ENCODE measurements around the gene RNU6-1.

The RNU6-1 gene

DNA sequence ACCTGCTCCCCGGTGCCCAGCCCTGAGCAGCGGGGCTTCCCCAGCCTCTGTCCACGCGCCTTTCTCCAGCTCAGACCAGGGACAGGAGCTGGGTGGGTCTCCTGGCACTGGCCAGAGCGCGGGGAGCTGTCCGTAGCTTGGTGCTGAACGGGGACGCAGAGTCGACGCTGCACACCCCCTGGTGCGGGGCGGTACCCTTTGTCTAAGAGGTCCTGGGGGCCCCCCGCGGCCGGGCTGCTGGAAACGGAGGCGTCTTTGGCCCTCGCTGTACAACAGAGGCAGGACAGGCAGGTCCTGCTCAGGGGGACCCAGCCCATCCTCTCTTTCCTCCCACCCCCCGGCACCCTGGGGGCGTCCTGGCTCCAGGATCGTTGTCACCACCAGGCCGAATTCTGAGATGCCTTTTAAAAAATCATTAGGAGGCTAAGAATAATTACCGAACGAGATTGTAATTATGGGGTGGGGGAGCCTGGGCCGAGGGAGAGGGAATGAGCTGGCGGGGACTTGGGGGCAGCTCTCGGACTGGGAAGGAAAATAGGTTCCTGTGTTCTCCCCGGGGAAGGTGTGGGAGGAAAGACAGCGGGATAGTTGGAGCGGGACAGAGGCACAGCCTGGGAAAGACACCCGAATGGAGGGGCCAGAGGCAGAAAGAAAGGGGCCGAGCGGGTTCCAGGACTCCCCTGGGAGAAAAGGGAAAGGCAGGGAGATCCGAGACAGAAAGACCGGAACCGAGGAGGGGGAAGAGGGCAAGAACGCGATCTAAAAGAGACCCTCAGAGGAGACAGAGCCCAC is 18.7 kb downstream of the RNU6-1 start:
- DNase-seq (ENCODE audit: low read depth) = no peak

DNA sequence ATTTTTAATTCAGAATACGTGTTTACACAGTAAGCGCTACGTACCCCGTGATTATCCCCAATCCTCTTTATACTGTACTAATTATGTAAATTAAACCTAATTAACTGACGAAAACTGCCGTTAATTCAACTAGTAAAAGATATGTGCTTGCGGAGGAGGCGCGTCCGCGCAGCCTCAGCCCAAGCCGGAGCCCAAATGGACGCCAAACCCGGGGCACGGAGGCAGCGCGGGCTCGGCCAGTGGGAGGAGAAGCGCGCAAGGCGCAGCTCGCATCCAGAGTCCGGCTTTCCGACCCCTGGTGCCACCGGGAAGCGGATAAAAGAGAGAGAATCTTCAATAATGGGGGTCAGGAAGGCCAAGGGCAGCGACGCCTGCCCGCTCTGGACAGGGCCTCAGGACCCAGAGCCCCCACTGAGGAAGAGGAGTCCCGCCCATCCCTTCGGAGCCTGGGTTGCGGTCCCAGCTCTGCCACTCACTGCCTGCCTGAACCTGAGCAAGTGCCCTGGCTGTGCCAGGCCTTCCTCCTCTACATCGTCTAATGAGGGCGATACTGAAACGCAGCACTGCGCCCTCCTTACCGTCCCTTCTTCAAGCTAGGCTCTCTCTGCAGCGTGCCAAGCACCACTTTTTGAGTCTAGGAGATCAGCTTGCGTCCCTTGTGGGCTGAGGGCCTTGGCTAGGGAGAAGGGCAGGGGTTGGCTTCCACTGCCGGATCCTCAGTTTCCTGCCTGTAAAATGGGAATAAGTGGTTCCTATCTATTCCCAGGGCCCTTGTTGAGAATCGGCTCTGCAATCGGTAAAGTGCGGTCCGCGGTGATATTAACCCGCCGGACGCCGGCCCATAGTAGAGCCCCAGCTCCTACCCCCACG is 19.5 kb downstream of the RNU6-1 start:
- DNase-seq (ENCODE audit: low read depth) = no peak

DNA sequence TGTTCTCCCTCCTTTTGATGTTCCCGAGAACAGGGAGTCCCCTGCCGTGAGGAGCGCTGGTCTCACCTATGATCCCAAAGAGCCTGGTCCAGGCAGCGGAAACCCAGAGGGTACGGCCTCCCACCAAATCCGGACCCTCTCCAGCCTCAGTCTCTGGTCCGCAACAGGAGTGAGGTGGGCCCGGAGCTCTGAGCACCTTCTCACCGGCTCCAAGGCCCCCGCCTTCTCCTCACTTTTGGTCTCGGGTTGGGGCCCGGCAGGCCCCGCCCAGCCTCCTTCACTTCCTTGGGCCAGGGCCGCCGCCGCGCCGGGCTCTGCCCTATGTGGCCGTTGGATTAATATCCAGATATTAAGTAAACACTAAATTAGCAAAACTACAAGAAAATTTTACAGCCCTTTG is 20.2 kb downstream of the RNU6-1 start:
- no peak for DNase-seq (ENCODE audit: low read depth)

DNA sequence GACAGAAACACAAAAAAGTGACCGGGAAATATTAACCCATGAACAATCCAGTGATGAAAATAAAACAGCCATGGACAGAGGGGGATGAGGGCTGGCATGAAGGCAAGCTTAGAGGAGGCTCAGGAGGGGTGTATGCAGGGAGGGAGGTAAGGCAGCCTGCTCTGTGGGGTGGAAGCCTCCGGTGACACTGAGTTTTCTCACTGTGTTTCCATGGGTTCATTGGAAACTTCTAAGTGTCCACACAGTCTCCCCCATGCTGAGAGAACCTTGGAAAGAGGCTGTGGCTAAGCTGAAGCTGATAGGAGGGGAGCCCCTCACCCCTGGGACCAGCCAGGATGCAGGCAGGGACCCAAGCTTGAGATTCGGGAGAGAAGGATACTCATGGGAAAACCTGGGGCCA is 21.4 kb downstream of the RNU6-1 start:
- no peak for DNase-seq (ENCODE audit: low read depth)

DNA sequence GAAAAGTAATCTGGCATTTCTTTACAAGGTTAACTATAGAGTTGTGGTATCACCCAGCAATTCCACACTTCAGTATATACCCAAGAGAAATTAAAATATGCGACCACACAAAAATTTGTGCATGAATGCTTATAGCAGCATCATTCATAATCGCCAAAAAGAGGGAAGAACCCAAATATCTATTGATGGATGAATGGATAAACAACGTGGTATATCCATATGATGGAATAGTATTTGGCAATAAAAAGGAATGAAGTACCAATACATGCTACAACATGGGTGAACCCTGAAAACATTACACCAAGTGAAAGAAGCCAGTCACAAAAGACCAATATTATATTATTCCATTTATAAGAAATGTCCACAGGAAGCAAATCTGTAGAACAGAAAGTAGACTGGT is 23.2 kb downstream of the RNU6-1 start:
- DNase-seq (ENCODE audit: low read depth) = no peak

DNA sequence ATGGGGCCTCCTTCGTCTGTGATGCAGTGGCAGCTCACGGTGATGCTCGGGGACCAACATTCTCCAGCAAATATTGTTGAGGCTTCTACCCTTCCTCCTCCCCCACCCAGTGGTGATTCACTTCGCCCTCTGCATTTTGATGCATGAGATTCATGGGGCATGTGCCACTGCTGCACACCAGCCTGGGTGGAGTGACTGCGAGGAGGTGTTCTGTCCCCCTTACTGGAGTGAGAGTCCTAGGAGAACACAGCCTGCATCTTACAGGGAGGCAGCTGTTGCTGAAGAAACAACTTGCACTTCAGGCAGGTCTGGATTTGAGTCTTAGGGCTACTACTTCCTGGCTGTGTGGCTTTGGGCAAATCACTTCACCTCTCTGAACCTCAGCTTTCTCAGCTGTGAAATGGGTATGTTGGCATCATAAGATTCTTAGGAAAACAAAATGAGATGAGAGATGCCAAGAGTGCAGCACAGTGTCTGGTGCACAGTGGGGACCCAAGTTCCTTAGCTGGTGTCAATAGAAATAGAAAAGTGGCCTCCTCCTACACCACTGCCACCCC is 24.7 kb downstream of the RNU6-1 start:
- DNase-seq (ENCODE audit: low read depth) = no peak

DNA sequence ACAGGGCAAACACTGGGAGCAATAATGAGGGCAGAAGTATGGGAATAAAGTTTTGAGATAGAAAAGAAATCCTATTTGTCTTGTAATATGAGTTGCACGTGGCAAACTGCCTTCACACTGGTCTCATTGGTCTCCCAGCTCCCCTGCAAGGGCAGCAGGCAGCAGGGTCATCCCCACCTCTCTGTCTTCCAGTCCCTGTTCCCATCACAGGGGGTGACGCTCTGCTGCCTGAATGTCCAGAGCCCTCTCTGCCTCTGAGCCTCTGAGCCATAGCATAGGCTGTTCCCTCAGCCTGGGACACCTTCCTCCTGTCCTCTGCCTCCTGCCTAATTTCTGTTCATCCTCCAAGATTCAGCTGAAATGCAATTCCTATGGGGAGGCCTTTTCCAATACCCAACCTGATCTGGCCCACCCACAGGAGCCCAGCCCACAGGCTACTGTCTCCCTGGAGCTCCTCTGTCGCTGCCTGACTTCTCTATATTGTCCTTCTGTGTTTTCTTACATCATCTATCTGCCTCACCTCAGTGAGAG is 26.7 kb downstream of the RNU6-1 start:
- no peak for DNase-seq (ENCODE audit: low read depth)

DNA sequence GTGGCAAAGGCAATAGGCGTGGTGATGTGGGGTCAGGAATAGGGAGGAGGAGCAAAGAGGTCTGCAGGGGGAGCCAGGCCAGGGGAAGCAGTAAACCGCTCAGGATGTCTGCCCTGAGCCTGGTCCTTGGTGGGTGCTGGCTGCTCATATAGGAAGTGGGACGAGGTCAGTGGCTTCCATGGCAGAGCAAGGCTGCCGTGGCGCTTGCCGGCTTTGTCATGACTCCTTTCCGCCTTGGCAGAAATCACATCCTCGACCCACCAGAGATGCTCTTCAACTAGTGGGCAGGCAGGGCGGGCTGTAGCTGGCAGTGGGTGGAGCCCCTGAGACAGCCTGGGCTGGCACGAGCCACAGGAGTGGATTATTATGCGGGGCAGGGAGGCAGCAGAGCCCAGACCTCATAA is 27.6 kb downstream of the RNU6-1 start:
- DNase-seq (ENCODE audit: low read depth) = no peak

DNA sequence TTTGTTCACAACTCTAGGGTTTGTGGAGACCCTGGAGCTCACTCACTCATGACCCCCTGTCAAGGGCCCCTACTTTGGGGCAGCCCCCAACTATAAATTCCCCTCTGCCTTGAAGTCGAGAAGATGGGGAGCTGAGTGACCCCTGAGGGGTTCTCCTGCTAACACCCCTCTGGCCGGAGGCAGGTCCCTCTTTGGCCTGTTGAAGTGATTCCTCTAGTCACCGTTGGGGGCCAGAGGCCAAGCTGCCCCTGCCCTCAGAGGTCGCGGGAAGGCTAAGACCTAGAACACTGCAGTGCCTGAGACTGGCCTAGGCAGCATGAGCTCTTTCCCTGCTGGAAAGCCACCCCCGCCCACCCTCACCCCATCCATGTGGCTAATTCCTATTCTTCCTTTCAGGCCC is 30.0 kb downstream of the RNU6-1 start:
- DNase-seq (ENCODE audit: low read depth) = no peak

DNA sequence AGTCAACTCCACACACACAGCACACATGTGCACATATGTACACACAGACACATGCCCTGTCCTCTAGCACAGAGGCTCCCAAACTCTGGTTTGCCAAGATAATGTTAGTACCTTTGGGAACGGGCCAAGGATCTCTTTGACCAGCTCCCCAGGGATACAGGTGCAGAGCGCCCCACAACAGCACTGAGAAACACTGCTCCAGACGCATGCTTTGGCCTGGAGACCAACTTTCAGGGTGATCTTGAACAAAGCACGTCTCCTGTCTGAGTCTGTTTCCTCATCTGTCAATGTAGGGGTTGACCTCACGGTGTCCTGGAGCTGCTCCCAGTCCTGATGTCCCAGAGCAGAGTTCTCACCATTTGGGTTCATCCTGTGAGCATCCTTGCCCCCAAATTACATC is 30.4 kb downstream of the RNU6-1 start:
- no peak for DNase-seq (ENCODE audit: low read depth)

DNA sequence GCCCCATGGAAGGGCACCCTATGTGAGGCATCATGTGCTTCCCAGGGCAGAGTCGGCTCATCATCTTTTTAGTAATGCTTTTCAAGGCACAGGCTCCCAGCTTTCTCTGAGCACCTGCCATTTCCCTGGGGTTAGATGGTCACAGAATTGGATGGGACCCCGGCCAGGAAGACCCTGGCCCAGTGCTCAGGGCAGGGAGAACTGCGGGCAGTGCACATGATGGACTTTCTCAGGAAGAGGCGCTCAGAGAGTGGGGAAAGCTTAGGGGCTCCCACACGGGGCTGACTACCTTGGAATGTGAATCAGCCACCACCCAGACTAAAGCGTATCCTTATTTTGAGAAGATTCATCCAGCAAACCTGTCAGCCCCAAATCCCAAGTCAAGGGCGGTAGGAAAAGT is 31.0 kb downstream of the RNU6-1 start:
- DNase-seq (ENCODE audit: low read depth) = no peak

DNA sequence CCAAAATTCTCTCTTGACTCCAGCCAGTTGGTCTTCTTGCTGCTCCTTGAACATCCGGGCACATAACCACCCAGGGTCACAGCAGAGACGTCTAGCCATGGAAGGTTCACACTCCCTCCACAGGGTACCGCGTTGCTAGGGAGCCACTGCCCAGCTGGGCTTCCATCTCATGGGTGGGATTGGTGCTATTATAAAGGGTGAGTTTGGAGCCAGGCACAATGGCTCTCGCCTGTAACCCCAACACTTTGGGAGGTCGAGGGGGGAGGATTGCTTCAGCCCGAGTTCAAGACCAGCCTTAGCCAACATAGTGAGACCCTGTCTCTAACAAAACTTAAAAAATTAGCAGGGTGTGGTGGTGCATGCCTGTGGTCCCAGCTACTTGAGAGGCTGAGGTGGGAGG is 32.0 kb downstream of the RNU6-1 start:
- DNase-seq (ENCODE audit: low read depth) = no peak

DNA sequence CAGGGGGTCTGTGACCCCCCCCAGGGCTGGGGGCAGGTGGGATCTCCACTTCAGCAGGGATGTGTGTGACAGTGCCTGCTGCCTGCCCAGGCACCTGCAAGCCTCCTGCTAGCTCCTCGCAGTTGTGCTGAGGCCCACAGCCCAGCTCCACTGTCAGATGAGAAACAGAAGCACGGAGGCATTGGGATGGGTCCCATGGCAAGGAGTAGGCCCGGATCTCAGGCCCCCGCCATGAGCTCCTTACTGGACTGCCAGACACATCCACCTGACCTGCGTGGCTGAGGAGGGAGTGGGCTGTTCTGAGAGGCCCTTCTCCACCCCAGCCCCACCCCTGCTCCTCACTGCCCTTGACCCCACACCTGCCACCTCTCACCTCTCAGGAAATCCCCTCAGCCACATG is 32.7 kb downstream of the RNU6-1 start:
- DNase-seq (ENCODE audit: low read depth) = no peak

DNA sequence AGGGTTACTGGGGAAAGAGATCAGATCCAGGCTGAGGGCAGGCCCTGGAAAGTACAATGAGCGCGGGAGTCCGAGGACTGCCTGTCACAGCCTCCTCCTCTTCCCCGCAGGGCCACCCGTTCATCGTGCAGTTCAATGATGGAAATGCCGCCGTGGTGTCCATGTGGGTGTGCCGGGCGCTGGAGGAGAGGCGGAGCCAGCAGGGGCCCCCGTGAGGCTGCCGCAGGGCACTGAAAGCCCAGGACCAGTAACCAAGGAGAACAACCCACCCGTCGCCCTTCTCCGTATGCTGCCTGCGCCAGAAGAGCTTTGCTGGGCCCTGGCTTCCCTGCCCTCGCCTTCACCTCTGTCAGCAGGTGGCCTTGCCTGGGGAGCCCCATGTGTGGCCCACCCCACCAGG is 33.3 kb downstream of the RNU6-1 start:
- no peak for DNase-seq (ENCODE audit: low read depth)

DNA sequence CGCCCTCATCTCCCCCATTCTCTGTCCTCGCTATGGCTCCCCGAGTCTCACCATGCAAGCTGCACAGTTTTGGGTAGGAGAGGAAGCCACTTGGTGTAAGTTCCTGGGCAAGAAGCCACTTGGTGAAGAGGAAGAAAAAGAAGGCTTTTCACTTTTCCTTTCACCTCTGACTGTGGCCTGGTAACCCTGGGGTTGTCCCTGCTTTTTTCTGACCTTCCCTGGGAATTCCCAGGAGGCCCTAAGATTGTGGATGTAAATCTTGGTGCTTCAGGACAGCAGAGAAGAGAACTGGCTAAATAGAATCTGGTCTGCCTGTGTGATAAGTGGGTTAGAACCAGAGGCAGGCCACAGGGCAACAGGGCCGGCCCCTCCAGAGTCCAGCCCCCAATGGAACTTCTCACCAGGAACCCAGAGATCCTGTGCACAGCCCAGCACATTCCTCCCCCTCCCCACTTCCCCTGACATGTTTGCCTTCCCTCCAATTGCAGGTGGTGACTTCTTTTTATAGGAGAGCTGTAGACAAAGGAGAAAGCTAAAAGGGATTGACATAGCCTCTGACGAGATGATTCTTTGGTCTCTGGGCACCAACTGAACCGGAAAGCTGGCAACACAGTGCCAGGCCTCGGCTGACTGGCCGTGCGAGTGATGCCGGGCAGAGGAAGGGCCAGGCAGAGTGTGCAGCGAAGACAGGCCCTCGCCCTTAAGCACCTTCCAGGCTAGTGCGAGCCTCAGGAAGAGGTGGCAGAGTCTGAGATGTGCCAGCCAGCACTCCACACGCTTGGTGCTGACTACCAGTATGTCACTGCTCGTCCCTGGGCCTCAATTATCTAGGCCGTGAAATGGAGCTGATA is 34.0 kb downstream of the RNU6-1 start:
- DNase-seq (ENCODE audit: low read depth) = no peak

DNA sequence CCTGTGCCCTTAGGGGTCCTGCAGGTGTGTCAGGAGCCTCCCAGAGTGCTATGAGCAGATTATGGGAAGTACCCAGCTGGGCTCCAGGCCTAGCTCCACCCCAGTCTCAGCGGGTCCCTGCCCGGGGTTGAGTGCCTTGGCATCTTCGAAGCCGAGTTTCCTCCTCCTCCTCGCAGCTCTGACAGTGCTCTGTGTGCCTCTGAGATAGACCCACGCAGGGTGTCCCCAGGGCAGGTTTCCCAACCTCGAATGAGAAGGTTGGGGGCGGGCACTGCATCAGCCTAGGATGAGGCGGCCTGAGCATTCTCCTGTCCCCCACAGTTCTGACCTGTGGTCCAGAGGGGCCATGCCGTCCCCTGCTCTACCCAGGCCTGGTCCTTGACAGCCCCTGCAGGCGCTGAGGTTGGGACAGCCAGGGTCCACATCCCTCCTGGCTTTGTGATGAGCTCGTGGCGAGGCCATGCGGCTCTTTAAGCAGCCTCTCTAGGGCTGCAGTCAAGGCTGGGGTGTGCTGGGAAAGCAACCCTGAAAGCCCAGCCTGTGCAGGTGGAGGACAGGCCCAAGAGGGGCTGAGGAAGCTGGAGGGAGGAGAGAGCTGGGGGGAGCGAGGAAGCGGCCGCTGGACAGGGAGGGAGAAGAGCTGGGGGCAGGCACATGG is 34.7 kb downstream of the RNU6-1 start:
- no peak for DNase-seq (ENCODE audit: low read depth)

DNA sequence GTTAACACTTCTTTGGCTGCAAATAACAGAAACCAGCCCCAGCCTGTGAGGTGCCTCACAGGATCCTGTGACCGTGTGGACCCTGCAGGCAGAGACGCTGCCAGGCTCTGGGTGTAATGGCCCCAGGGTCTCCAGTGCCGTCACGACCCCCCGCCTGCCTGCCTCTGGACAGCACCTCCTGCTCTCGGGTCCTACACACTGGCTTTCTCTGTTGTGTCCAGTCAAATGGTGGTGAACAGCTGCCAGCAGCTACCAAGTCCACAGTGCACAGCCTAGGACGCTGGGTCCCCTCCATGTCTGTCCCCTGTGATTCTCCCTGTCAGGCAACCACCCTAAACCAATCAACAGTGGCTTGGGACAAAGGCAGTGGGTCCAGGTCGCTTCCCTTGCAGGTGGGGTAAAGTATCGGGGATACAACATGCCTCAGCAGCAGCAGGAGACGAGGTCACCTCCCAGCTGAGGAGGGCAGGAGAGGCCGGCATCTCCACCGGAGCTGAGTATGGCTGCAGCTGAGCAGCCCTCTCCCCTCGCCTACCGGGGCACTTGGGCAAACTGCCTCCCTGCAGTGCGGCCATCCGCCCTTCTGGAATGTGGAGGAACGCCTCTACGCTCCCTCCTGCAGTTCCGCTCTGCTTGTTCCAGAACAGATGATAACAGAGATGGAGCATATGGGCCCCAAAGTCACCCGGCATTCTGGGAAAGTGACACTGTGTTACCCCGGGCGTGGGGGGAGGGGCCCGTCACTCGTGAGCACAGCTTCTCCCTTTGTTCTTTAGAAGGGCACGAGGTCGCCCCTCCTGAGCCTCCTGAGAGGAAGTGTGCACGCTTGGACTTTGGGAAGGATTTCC is 35.6 kb downstream of the RNU6-1 start:
- no peak for DNase-seq (ENCODE audit: low read depth)

DNA sequence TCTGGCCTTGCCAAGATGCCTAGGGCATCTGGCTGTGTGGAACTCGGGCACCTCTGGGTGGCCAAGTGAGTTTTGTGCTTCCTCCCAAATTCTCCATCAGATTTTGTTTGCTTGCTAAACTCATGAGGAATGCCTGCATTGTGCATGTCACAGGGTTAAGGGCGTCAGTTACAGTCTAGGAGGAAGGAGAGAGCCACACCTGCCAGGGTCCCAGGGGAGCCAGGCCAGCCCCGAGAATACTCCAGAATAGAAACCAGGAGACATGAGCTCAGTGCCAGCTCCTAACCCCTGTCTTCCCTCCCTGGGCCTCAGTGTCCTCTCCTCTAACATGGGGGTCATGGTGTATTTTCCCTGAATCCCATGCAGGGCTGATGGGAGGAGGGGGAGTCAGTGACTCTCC is 36.5 kb downstream of the RNU6-1 start:
- no peak for DNase-seq (ENCODE audit: low read depth)

DNA sequence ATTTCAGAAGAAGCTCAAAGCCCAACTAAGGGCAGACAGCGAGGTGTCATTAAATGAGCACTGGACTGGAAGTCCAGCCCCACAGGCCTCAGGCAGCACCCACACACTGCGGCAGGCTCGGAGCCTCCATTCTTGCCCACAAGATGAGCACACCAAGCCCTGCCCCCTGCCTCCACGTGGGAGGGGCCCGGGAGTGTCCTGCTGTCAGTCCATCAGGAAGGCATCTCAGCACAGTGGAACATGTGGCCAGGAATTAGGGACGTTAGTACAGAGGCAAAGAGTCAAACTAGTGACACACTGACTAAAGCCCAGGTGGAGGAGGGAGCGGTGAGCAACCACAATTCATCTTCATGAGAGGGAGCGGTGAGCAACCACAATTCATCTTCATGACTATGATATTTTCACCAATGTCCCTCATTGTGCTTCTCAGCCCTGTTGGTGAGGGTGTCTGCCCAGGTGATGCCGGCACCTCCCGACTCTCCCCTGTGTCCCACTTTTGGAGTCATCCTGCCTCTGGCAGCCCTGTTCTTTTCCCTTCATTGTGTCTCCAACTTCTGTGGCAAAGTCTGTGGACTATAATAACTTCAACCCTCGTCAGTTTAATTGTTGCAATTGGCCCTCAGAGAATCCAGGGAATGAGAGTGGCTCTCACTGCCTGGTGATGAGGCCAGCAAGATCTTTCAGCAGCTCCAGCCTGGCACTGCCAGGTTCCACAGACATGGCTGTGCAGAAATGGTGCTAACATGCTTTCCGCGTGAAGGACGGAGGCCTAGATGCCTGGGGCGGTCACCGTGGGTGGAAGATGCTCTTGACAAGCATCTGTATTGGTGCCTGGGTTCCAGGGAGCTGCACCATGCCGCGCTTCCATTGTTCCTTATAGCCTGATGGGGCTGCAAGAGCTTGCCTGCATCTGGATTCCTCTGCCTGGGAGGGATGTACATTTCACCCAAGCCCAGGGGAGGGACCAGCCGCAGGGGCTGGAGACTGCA is 37.6 kb downstream of the RNU6-1 start:
- no peak for DNase-seq (ENCODE audit: low read depth)
